Measurements from ENCODE around the gene SNX19. TPM values are rescaled to one million over a fixed set of nuclear protein-coding genes. Genes with fewer than 3 reads are reported as not detected.
A peak's percentile ranks its signal among the peaks of the same experiment; 100 is the strongest.

SNX19 gene
- total and polyA plus RNA-seq, 2 donors: 12.8 to 27.3 TPM

DNA sequence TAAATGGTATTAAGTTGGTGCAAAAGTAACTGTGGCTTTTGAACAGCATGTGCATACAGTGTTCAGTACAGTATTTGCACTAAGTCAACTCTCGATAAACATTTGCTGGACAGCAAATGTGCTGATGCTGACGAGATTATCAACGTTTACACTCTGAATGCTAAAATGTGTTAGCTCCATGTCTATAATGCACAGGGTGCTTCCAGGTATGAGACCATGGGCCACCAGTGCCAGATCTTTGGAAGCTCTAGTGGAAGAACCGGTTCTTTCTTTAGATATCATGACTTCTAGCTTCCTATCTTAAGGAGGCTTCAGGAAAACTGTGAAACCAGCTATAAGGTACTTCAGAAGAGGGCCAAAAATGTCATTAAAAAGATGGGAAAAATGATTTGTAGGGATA is 17.2 kb downstream of the SNX19 start:
- Histone ChIP-seq H3K4me1 (ENCODE audit: control insufficient read depth in 2 of 2, insufficient read depth in 2 of 2, low read length in 2 of 2) (peaks cover 0 to 3% of the 10 kb centered on the region in 2 donors), H3K9me3 (ENCODE audit: control insufficient read depth in 2 of 2, insufficient read depth in 1 of 2, low read length in 1 of 2) (no peaks in the 10 kb centered on the region), H3K36me3 (ENCODE audit: control insufficient read depth in 2 of 2, insufficient read depth in 2 of 2, low read length in 1 of 2) (peaks cover 57 to 88% of the 10 kb centered on the region in 2 donors), H3K27ac (ENCODE audit: low read depth in 1 of 2, low read length in 1 of 2) (no peak overlapping the region), H3K4me3 (ENCODE audit: low read length in 2 of 2) (no peak overlapping the region), H3K27me3 (ENCODE audit: control insufficient read depth in 2 of 2, insufficient read depth in 1 of 2, low read length in 1 of 2) (no peaks in the 10 kb centered on the region)
- WGBS: 98% methylated on average over 4 of the region's 4 CpGs
- DNase-seq (ENCODE audit: low read depth in 6 of 9, low spot score in 9 of 9): no peak

DNA sequence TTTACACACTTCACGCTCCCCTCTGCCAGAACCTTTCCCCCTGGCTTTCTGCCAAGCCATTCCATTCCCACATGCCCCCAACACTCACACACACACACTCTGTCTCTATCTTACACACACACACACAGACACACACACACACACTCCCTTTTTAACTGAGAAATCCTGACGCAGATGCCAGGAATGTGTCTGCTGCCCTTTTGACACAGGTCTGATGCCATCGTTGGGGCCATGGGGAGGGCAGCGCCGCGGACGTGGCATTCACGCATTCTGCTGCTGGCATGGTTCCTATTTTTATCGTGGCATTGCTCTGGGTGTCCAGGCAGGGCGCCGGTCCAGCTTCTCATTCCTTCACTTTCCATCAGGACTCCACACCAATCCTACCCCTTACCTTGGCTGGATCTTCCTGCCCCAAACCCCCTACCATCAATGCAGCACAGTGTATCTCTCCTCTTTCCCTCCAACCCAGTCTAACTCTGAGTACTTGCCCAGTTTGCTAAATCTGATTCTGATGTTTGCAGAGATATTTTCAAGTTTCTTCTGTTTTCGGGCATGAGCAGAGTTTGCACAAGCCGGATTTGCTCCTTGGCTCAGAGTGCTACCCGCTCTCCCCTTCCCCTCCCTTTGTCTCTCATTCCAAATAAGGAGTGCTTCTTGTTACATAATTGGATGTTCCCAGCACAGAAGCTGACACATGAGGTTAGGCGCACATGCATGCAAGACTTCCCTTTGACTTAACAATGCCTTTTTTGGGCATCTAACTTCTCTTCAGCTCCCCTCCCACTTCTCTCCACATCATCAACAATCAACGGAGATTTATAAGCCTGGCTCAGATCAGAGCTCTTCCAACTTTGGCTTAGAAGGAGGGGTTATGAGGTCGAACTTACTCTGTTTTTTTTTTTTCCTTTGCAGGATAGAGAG is 18.8 kb downstream of the SNX19 start:
- H3K27me3 ChIP-seq (ENCODE audit: control insufficient read depth in 2 of 2, insufficient read depth in 1 of 2, low read length in 1 of 2): no peaks in the 10 kb centered on the region
- 92% methylated on average over 17 of the region's 17 CpGs for WGBS
- H3K4me1 ChIP-seq (ENCODE audit: control insufficient read depth in 2 of 2, insufficient read depth in 2 of 2, low read length in 2 of 2): peaks cover 0 to 4% of the 10 kb centered on the region in 2 donors
- no peak overlapping the region for H3K4me3 ChIP-seq (ENCODE audit: low read length in 2 of 2)
- DNase-seq (ENCODE audit: low read depth in 6 of 9, low spot score in 9 of 9): no peak
- peaks cover 57 to 89% of the 10 kb centered on the region in 2 donors for H3K36me3 ChIP-seq (ENCODE audit: control insufficient read depth in 2 of 2, insufficient read depth in 2 of 2, low read length in 1 of 2)
- H3K9me3 ChIP-seq (ENCODE audit: control insufficient read depth in 2 of 2, insufficient read depth in 1 of 2, low read length in 1 of 2): no peaks in the 10 kb centered on the region
- peak overlapping the region in 1 of 2 donors; percentile 46 for H3K27ac ChIP-seq (ENCODE audit: low read depth in 1 of 2, low read length in 1 of 2)

DNA sequence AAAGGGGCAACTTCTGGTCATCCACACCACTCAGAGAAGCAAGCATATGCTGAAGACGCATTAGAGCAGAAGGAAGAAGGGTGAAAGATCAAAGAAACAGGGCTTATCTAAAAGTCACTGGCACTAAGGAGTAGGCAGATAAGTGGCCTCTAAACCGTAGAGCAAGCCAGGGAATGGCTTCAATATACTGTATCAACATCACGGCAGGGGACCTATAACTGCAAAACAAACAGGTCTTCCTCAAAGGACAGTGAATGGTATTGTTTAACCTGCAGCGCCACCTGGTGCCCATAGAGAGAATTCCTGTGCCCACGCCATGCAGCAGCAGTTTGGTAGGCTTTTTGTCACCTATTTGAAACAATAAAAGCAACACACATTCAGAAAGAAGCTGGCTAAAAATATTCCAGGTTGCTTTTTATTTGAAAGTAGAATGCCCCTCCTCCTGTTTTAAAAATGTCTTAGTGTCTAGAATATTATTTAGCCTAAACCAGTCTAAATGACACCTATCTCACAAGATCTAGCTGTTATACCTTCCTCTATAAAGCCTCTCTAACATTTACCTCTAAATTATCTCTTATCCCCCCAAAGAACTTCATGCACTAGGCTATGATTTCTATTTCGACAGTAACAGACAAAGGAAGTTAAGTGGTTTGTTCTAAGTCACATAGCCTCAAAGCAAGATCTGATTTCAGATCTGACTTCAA is 21.8 kb downstream of the SNX19 start:
- peaks cover 45 to 76% of the 10 kb centered on the region in 2 donors for H3K36me3 ChIP-seq (ENCODE audit: control insufficient read depth in 2 of 2, insufficient read depth in 2 of 2, low read length in 1 of 2)
- H3K4me1 ChIP-seq (ENCODE audit: control insufficient read depth in 2 of 2, insufficient read depth in 2 of 2, low read length in 2 of 2): peaks cover 0 to 4% of the 10 kb centered on the region in 2 donors
- H3K27me3 ChIP-seq (ENCODE audit: control insufficient read depth in 2 of 2, insufficient read depth in 1 of 2, low read length in 1 of 2): no peaks in the 10 kb centered on the region
- no peaks in the 10 kb centered on the region for H3K9me3 ChIP-seq (ENCODE audit: control insufficient read depth in 2 of 2, insufficient read depth in 1 of 2, low read length in 1 of 2)
- H3K4me3 ChIP-seq (ENCODE audit: low read length in 2 of 2): no peak overlapping the region
- DNase-seq (ENCODE audit: low read depth in 6 of 9, low spot score in 9 of 9): peak; percentile 24 to 81 (median 60)
- no peak overlapping the region for H3K27ac ChIP-seq (ENCODE audit: low read depth in 1 of 2, low read length in 1 of 2)
- WGBS: 47% methylated on average over 6 of the region's 6 CpGs

DNA sequence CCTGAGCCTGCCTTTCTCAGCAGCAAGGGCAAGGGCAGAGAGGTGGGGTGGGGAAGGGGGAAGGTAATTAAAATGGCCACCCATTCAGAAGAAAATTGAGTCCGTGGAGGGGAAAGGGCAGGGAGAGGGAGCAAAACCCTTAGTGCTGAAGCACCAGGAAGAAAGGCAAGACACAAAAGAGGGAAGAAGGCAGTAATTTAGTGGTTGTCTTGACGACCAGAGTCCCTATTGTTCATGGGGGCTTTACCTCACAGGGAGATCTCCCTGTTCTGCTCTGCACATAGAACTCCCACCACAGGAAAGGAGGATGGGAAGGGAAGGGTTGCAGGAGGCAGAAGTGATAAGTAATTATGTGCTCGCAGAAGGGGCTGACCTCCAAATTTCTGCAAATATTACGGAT is 23.4 kb downstream of the SNX19 start:
- DNase-seq (ENCODE audit: low read depth in 6 of 9, low spot score in 9 of 9): no peak
- no peaks in the 10 kb centered on the region for H3K9me3 ChIP-seq (ENCODE audit: control insufficient read depth in 2 of 2, insufficient read depth in 1 of 2, low read length in 1 of 2)
- WGBS: 74% methylated on average over 4 of the region's 4 CpGs
- peaks cover 39 to 66% of the 10 kb centered on the region in 2 donors for H3K36me3 ChIP-seq (ENCODE audit: control insufficient read depth in 2 of 2, insufficient read depth in 2 of 2, low read length in 1 of 2)
- H3K27me3 ChIP-seq (ENCODE audit: control insufficient read depth in 2 of 2, insufficient read depth in 1 of 2, low read length in 1 of 2): no peaks in the 10 kb centered on the region
- peaks cover 0 to 4% of the 10 kb centered on the region in 2 donors for H3K4me1 ChIP-seq (ENCODE audit: control insufficient read depth in 2 of 2, insufficient read depth in 2 of 2, low read length in 2 of 2)
- no peak overlapping the region for H3K27ac ChIP-seq (ENCODE audit: low read depth in 1 of 2, low read length in 1 of 2)
- no peak overlapping the region for H3K4me3 ChIP-seq (ENCODE audit: low read length in 2 of 2)

DNA sequence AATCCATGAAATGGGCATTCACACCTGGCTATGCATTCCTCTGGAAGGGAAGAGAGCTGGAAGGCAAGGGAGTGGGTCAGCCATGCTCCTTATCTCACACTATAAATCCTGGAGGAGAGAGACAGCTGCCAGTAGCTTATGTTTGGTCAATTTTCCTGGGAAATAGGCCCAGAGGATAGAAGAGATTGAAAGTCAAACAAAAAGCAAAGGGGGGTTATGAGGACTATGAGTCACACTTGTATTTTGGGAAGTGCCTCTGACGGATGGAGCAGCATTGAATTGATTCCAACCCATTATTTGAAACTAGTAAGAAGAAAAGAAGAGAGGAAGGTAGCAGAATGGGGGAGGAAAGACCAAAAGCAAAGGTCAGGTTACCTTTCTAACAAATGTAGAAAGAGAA is 25.0 kb downstream of the SNX19 start:
- no peak for DNase-seq (ENCODE audit: low read depth in 6 of 9, low spot score in 9 of 9)
- Histone ChIP-seq H3K27me3 (ENCODE audit: control insufficient read depth in 2 of 2, insufficient read depth in 1 of 2, low read length in 1 of 2) (no peaks in the 10 kb centered on the region), H3K9me3 (ENCODE audit: control insufficient read depth in 2 of 2, insufficient read depth in 1 of 2, low read length in 1 of 2) (no peaks in the 10 kb centered on the region), H3K27ac (ENCODE audit: low read depth in 1 of 2, low read length in 1 of 2) (no peak overlapping the region), H3K4me1 (ENCODE audit: control insufficient read depth in 2 of 2, insufficient read depth in 2 of 2, low read length in 2 of 2) (peaks cover 0 to 4% of the 10 kb centered on the region in 2 donors), H3K36me3 (ENCODE audit: control insufficient read depth in 2 of 2, insufficient read depth in 2 of 2, low read length in 1 of 2) (peaks cover 29 to 63% of the 10 kb centered on the region in 2 donors), H3K4me3 (ENCODE audit: low read length in 2 of 2) (no peak overlapping the region)
- WGBS: 89% methylated on average over 1 of the region's 1 CpG

DNA sequence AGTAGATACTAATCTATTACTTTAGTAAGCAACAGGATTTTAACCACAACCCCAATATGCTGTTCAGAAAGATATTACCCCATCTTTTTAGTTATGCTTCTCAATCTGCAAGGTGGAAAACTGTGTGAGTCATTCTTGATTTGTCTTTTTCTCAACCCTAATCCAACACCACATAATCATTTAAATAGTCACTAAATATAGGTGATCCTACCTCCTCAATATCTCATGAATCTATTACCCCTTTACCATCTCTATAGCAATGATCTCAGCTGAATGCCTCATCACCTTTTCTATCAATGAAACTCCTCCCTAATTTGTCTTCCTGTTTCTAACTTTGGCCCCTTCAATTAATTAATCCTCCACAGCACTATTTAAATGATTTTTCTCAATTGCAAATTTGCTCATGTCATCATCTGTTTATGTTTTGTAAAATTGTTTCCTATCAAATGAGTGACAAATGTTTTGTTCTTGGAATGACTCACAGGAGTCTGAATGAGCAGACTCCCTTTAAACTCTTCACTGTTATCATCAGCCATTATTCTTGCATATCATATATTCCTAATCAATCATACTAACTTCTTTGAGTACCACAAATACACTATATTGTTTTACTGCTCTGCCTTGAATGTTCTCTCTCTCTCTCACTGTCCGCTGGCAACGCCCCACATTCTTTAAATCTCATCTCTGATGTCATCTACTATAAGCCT is 26.1 kb downstream of the SNX19 start:
- Histone ChIP-seq H3K27ac (ENCODE audit: low read depth in 1 of 2, low read length in 1 of 2) (no peak overlapping the region), H3K36me3 (ENCODE audit: control insufficient read depth in 2 of 2, insufficient read depth in 2 of 2, low read length in 1 of 2) (peaks cover 23 to 61% of the 10 kb centered on the region in 2 donors), H3K4me3 (ENCODE audit: low read length in 2 of 2) (no peak overlapping the region), H3K4me1 (ENCODE audit: control insufficient read depth in 2 of 2, insufficient read depth in 2 of 2, low read length in 2 of 2) (peaks cover 0 to 4% of the 10 kb centered on the region in 2 donors), H3K9me3 (ENCODE audit: control insufficient read depth in 2 of 2, insufficient read depth in 1 of 2, low read length in 1 of 2) (no peaks in the 10 kb centered on the region), H3K27me3 (ENCODE audit: control insufficient read depth in 2 of 2, insufficient read depth in 1 of 2, low read length in 1 of 2) (no peaks in the 10 kb centered on the region)
- no peak for DNase-seq (ENCODE audit: low read depth in 6 of 9, low spot score in 9 of 9)
- WGBS: 88% methylated on average over 2 of the region's 2 CpGs

DNA sequence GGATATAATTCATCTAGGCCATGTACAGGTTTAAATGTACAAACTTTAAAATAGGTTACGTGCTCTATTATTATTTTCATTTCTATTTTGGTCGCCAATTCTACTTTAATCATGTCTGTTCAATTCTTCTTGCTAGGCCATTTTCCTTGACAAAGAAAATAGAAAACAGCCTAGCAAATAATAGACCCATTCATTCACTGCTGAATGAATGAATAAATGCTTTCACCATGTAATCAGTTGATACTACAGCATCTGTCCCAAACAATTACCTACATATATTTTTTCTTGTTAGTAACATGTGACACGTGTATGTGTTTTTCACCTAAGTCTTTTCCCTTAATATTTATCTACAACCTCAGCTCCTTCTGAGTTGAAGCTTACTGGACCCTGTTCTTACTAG is 27.5 kb downstream of the SNX19 start:
- H3K4me3 ChIP-seq (ENCODE audit: low read length in 2 of 2): no peak overlapping the region
- peaks cover 20 to 59% of the 10 kb centered on the region in 2 donors for H3K36me3 ChIP-seq (ENCODE audit: control insufficient read depth in 2 of 2, insufficient read depth in 2 of 2, low read length in 1 of 2)
- WGBS: 100% methylated on average over 3 of the region's 3 CpGs
- H3K27me3 ChIP-seq (ENCODE audit: control insufficient read depth in 2 of 2, insufficient read depth in 1 of 2, low read length in 1 of 2): no peaks in the 10 kb centered on the region
- H3K9me3 ChIP-seq (ENCODE audit: control insufficient read depth in 2 of 2, insufficient read depth in 1 of 2, low read length in 1 of 2): no peaks in the 10 kb centered on the region
- H3K4me1 ChIP-seq (ENCODE audit: control insufficient read depth in 2 of 2, insufficient read depth in 2 of 2, low read length in 2 of 2): no peaks in the 10 kb centered on the region
- H3K27ac ChIP-seq (ENCODE audit: low read depth in 1 of 2, low read length in 1 of 2): no peak overlapping the region
- DNase-seq (ENCODE audit: low read depth in 6 of 9, low spot score in 9 of 9): no peak

DNA sequence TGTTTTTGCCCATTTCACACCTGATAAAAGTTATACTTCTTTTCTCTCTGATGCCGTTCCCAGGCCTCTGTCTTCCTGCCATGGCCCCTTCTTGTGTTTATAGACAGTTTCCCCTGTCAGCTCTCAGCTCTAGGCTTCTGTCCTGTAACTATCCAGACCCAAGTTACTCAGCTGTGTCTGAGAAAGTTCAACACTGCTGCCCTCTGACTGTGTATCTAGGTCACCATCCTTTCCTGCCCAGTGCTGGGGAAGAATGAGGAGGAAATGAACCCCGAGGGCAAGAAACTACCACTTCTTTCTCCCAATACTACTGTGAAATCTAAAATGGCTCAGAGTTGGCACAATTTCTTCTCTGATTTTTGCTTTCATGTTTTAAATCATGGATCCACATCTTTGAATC is 29.6 kb downstream of the SNX19 start:
- Histone ChIP-seq H3K9me3 (ENCODE audit: control insufficient read depth in 2 of 2, insufficient read depth in 1 of 2, low read length in 1 of 2) (no peaks in the 10 kb centered on the region), H3K36me3 (ENCODE audit: control insufficient read depth in 2 of 2, insufficient read depth in 2 of 2, low read length in 1 of 2) (peaks cover 21 to 63% of the 10 kb centered on the region in 2 donors), H3K27me3 (ENCODE audit: control insufficient read depth in 2 of 2, insufficient read depth in 1 of 2, low read length in 1 of 2) (no peaks in the 10 kb centered on the region), H3K27ac (ENCODE audit: low read depth in 1 of 2, low read length in 1 of 2) (no peak overlapping the region), H3K4me3 (ENCODE audit: low read length in 2 of 2) (no peak overlapping the region), H3K4me1 (ENCODE audit: control insufficient read depth in 2 of 2, insufficient read depth in 2 of 2, low read length in 2 of 2) (no peaks in the 10 kb centered on the region)
- 96% methylated on average over 2 of the region's 2 CpGs for WGBS
- no peak for DNase-seq (ENCODE audit: low read depth in 6 of 9, low spot score in 9 of 9)

Data from thymus (tissue), 11 donors.